Gastrocnemius medialis (tissue), 4 donors: ENCODE measurements around the gene TSPAN14.

Source experiments
- POLR2A ChIP-seq, 2 donors: fragments of 450-650 bp; IDR thresholded peaks; one replicate each; pipeline ENCODE4 v1.6.1; 2017; ENCODE audit warnings: antibody characterized with exemption in 2 of 2, mild to moderate bottlenecking in 2 of 2, moderate library complexity in 2 of 2
- TF ChIP-seq, protein P1 (sequence below), 5 experiments: fragments of 450-650 bp in 3 of 5; fragments of 200-600 bp in 2 of 5; sonication (generic) in 2 of 5; IDR thresholded peaks in 4 of 5; conservative IDR thresholded peaks in 1 of 5; 1 replicate in 4 of 5; 2 replicates in 1 of 5; pipeline ENCODE4 v1.5.1; 2016 to 2019; ENCODE audit warnings: antibody characterized with exemption in 5 of 5, mild to moderate bottlenecking in 3 of 5, moderate library complexity in 3 of 5

DNA sequence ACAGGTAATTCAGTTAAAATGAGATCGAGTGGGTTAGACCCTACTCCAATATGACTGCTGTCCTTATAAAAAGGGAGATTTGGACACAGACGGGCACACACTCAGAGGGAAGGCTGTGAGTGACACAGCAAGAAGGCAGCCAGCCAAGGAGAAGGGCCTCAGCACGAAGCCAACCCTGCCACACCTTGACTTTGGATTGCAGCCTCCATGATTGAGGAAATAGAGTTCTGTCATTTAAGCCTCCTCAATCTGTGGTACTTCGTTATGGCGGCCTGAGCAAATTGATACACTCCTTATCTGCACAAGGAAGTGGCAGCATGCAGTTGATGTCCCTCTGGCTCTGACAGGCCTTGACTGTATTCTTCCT is 127.3 kb downstream of the TSPAN14 start:
- TF ChIP-seq POLR2A (IDR thresholded peaks at IDR 0.05) = no peak
- TF ChIP-seq, protein P1, sequence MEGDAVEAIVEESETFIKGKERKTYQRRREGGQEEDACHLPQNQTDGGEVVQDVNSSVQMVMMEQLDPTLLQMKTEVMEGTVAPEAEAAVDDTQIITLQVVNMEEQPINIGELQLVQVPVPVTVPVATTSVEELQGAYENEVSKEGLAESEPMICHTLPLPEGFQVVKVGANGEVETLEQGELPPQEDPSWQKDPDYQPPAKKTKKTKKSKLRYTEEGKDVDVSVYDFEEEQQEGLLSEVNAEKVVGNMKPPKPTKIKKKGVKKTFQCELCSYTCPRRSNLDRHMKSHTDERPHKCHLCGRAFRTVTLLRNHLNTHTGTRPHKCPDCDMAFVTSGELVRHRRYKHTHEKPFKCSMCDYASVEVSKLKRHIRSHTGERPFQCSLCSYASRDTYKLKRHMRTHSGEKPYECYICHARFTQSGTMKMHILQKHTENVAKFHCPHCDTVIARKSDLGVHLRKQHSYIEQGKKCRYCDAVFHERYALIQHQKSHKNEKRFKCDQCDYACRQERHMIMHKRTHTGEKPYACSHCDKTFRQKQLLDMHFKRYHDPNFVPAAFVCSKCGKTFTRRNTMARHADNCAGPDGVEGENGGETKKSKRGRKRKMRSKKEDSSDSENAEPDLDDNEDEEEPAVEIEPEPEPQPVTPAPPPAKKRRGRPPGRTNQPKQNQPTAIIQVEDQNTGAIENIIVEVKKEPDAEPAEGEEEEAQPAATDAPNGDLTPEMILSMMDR (IDR thresholded peaks at IDR 0.05 in 4 of 5, conservative IDR thresholded peaks at IDR 0.05 in 1 of 5) = no peak
